Measurements from ENCODE around the gene HOXA6. TPM values are rescaled to one million over a fixed set of nuclear protein-coding genes. Genes with fewer than 3 reads are reported as not detected.

Gene HOXA6
- total RNA-seq, 1 donor from 2014 or later = 3.1 TPM

- peak overlapping the region; percentile 86 to 90 (median 89) for H3K4me3 ChIP-seq (ENCODE audit: low read length in 3 of 3)
- H3K36me3 ChIP-seq (ENCODE audit: control insufficient read depth in 3 of 3, insufficient read depth in 3 of 3, low read length in 3 of 3) = peaks cover 0 to 6% (median 0%) of the 10 kb centered on the region in 3 donors
- peak overlapping the region; percentile 80 for H3K27ac ChIP-seq (ENCODE audit: low read depth, low read length)
- H3K27me3 ChIP-seq (ENCODE audit: control insufficient read depth in 3 of 3, insufficient read depth in 3 of 3, low read length in 3 of 3) = peaks cover 0 to 2% (median 0%) of the 10 kb centered on the region in 3 donors
- no peaks in the 10 kb centered on the region for H3K9me3 ChIP-seq (ENCODE audit: control insufficient read depth in 3 of 3, low read length in 3 of 3)
- peaks cover 13 to 24% (median 21%) of the 10 kb centered on the region in 3 donors for H3K4me1 ChIP-seq (ENCODE audit: control insufficient read depth in 3 of 3, insufficient read depth in 3 of 3, low read length in 3 of 3)
- peak overlapping the region; percentile 87 to 89 (median 88) for H3K9ac ChIP-seq (ENCODE audit: low read depth in 1 of 3, low read length in 3 of 3)
Observed at GRCh38 chr7:27096768-27097514, 50.6 kb downstream of the HOXA6 start.

- Histone ChIP-seq H3K36me3 (ENCODE audit: control insufficient read depth in 3 of 3, insufficient read depth in 3 of 3, low read length in 3 of 3) (peaks cover 0 to 6% (median 0%) of the 10 kb centered on the region in 3 donors), H3K4me1 (ENCODE audit: control insufficient read depth in 3 of 3, insufficient read depth in 3 of 3, low read length in 3 of 3) (peaks cover 13 to 24% (median 21%) of the 10 kb centered on the region in 3 donors), H3K27me3 (ENCODE audit: control insufficient read depth in 3 of 3, insufficient read depth in 3 of 3, low read length in 3 of 3) (peaks cover 0 to 2% (median 0%) of the 10 kb centered on the region in 3 donors), H3K9ac (ENCODE audit: low read depth in 1 of 3, low read length in 3 of 3) (peak within 1 kb of the TSS; percentile 87 to 89 (median 88)), H3K27ac (ENCODE audit: low read depth, low read length) (peak within 1 kb of the TSS; percentile 80), H3K9me3 (ENCODE audit: control insufficient read depth in 3 of 3, low read length in 3 of 3) (no peaks in the 10 kb centered on the region), H3K4me3 (ENCODE audit: low read length in 3 of 3) (peak within 1 kb of the TSS; percentile 86 to 90 (median 89))
Observed at GRCh38 chr7:27095897-27096767, 51.4 kb downstream of the HOXA6 start, which contains the start of gene HOXA1. Gene HOXA1, minus strand, starts transcription at chr7:27096000. Its CDS starts 88 bp downstream, at chr7:27095912.

Small RNAs within 50 kb of the gene (small RNA-seq; reads per million reads assigned to genes)
- gene AC004080.5 = not detected
- gene RF01977 = not detected
- gene RF02140 = not detected
- not detected for gene RF02141

Other genes starting within 250 kb of the HOXA6 start
- gene HOXA1, start 51.8 kb downstream of the HOXA6 start, total RNA-seq = not detected
- under 0.01 TPM for gene HOXA2, start 45.1 kb downstream of the HOXA6 start, total RNA-seq
- 2.1 TPM for gene HOXA4, start 17.0 kb downstream of the HOXA6 start, total RNA-seq
- 4.2 TPM for gene HOXA5, start 4.1 kb downstream of the HOXA6 start, total RNA-seq
- gene HOXA3, start 4.8 kb upstream of the HOXA6 start, total RNA-seq = 3.7 TPM
- gene HOXA7, start 8.9 kb upstream of the HOXA6 start, total RNA-seq = 1.6 TPM
- 7.8 TPM for gene HOXA9, start 17.8 kb upstream of the HOXA6 start, total RNA-seq
- gene HOXA10, start 26.5 kb upstream of the HOXA6 start, total RNA-seq = 13.6 TPM
- gene HOXA11, start 37.5 kb upstream of the HOXA6 start, total RNA-seq = 2.1 TPM
- 0.52 TPM for gene HOXA13, start 52.3 kb upstream of the HOXA6 start, total RNA-seq
- not detected for gene EVX1, start 95.0 kb upstream of the HOXA6 start, total RNA-seq